ENCODE measurements around the gene C10orf62. TPM values are rescaled to one million over a fixed set of nuclear protein-coding genes. Genes with fewer than 3 reads are reported as not detected.

C10orf62 gene
- total and polyA plus RNA-seq, 12 donors: 0.26 to 2.3 (median 0.90) TPM; not detected in 3

DNA sequence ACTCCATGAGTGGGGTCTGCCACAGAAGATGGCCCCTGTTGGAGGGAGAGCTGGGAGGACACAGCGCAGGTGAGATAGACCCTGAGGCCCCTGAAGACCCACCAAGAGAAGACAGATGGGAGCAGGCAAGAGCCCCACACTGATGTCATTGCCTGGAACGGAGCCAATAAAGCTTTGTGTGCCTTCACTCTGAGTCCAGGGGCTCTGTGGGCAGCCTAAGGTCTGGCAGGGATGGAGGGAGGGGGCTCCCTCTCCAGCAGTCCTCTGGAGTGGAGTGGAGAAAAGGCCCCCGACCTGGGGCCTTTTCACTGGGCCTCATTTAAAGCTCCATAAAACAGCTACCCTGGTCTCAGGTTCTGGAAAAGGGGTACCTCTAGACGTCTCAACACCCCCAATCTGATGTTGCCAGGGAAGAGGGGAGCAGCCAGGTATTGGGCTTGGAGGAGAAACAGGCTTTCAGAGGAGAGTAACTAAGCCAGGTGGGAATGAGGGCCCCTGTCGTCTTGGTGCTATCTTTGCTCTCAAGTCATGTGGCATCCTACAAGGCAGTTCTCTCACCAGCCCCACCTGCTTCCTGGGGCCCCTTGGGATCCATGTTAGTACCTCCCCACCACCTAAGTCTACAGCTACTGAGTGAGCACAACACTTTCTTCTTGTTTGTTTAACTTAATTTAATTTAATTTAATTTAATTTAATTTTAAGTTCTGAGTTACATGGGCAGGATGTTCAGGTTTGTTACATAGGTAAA, 1.4 kb downstream of the C10orf62 start:
- 53 to 76% (median 71%) methylated on average over 5 of the region's 5 CpGs for WGBS, 4 donors
- H3K36me3 ChIP-seq (replicated peaks in 1 of 2): no peaks in the 10 kb centered on the region
- no peak overlapping the region for H3K4me3 ChIP-seq
- DNase-seq: no peak
- intact Hi-C loops (cut with DNase I): no loop called here
- no peaks in the 10 kb centered on the region for H3K9me3 ChIP-seq (replicated peaks in 1 of 3)
- H3K27me3 ChIP-seq: no peaks in the 10 kb centered on the region
- no peak overlapping the region for H3K27ac ChIP-seq
- no peak for TF ChIP-seq POLR2A (IDR thresholded peaks at IDR 0.05)
- TF ChIP-seq, protein P1, sequence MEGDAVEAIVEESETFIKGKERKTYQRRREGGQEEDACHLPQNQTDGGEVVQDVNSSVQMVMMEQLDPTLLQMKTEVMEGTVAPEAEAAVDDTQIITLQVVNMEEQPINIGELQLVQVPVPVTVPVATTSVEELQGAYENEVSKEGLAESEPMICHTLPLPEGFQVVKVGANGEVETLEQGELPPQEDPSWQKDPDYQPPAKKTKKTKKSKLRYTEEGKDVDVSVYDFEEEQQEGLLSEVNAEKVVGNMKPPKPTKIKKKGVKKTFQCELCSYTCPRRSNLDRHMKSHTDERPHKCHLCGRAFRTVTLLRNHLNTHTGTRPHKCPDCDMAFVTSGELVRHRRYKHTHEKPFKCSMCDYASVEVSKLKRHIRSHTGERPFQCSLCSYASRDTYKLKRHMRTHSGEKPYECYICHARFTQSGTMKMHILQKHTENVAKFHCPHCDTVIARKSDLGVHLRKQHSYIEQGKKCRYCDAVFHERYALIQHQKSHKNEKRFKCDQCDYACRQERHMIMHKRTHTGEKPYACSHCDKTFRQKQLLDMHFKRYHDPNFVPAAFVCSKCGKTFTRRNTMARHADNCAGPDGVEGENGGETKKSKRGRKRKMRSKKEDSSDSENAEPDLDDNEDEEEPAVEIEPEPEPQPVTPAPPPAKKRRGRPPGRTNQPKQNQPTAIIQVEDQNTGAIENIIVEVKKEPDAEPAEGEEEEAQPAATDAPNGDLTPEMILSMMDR (IDR thresholded peaks at IDR 0.05): no peak
- H3K4me1 ChIP-seq (replicated peaks in 1 of 2): peaks cover 0 to 13% of the 10 kb centered on the region in 2 donors

DNA sequence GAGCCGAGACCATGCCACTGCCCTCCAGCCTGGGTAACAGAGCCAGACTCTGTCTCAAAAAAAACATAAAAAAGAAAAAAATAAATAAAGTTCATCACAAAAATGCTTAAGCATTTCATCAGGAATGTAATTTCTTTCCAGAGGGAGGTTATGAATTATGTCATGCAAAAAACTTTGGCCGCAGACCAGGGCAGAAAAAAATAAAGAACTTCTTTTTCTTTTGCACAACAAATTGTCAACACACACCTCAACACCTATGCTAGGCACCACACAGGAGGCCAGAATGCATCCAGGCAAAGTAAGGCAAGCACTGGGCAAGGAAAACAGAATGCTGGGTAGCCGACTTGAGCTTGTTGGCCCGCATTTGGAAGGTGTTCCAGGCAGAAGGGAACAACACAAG, 3.9 kb downstream of the C10orf62 start:
- 66 to 80% (median 70%) methylated on average over 4 of the region's 4 CpGs for WGBS, 4 donors
- H3K9me3 ChIP-seq (replicated peaks in 1 of 3): no peaks in the 10 kb centered on the region
- no peaks in the 10 kb centered on the region for H3K36me3 ChIP-seq (replicated peaks in 1 of 2)
- intact Hi-C loops (cut with DNase I): no loop called here
- DNase-seq: peak in 2 of 7 donors; percentile 34 to 46
- H3K27me3 ChIP-seq: no peaks in the 10 kb centered on the region
- TF ChIP-seq, protein P1 (IDR thresholded peaks at IDR 0.05): no peak
- TF ChIP-seq POLR2A (IDR thresholded peaks at IDR 0.05): no peak
- H3K4me3 ChIP-seq: no peak overlapping the region
- H3K4me1 ChIP-seq (replicated peaks in 1 of 2): peaks cover 12 to 20% of the 10 kb centered on the region in 2 donors
- peak overlapping the region in 2 of 5 donors; percentile 17 to 37 for H3K27ac ChIP-seq

DNA sequence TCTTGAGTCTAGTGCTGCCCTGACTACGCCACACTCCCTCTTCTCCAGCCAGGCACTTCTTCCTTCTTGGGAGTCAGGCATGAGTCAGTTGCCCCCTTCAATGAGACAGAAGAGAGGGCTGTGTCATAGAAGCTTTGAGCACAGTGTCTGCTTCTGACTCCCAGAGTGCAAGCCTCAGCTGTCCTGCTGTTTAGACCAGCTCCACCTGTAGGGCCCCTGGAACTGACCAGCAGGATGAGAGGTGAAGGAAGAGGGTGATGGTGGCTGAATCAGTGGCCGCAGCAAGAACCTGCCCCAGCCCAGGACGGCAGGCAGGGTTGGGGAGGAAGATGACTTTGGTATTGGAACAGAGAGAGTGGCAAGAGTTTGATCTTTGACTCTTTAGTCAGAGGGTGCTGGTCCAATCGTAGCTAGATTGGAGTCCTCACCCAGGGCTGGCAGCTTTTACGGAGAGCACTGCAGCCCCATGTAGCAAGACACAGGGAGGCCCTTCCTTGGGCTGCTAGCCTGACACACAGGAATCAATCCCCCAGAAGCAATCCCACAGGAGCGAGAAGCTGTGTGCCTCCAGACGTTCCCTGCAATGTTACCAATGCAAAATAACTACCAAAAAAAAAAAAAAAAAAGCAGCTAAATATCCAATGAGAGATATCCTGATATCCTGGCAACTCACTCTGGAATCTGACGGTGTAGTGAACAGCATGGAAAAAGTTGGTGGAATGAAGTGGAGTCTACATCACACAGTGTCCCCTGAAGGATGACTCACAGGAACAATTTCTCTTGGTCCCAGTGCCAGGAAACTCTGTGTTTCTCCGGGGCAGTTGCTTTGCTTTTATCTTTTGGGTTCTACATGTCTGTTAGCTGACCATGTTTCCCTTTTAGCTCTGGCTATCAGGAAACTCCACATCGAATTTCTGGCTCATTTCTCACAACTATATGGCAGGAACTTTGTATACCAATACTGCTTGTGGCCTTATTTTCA, 6.9 kb downstream of the C10orf62 start:
- H3K27ac ChIP-seq: peak overlapping the region; percentile 8 to 98 (median 79)
- peak in 1 of 2 donors; percentile 42 for TF ChIP-seq POLR2A (IDR thresholded peaks at IDR 0.05)
- TF ChIP-seq, protein P1 (IDR thresholded peaks at IDR 0.05): no peak
- H3K27me3 ChIP-seq: no peaks in the 10 kb centered on the region
- 45 to 55% (median 49%) methylated on average over 10 of the region's 10 CpGs for WGBS, 4 donors
- no peak overlapping the region for H3K4me3 ChIP-seq
- peak; percentile 78 to 90 (median 84) for DNase-seq
- H3K36me3 ChIP-seq (replicated peaks in 1 of 2): no peaks in the 10 kb centered on the region
- H3K9me3 ChIP-seq (replicated peaks in 1 of 3): no peaks in the 10 kb centered on the region
- intact Hi-C loops (cut with DNase I): no loop called here
- peaks cover 12 to 20% of the 10 kb centered on the region in 2 donors for H3K4me1 ChIP-seq (replicated peaks in 1 of 2)

DNA sequence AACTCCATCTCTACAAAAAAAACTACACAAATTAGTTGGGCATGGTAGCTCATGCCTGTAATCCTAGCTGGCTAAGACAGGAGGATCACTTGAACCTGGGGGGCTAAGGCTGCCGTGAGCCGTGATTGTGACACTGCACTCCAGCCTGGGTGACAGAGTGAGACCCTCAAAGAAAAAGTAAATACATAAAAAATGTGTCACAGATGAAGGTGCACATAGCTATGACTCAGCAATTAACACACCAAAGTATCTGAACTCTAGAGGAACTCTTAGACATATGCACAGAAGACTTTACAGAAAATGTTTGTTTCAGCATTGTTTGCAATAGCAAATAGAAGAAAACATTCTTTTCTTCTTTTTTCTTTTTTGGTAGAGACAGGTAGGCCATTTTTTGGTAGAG, 8.3 kb downstream of the C10orf62 start:
- Histone ChIP-seq H3K27me3 (no peaks in the 10 kb centered on the region), H3K4me3 (no peak overlapping the region), H3K4me1 (replicated peaks in 1 of 2) (peaks cover 12 to 27% of the 10 kb centered on the region in 2 donors), H3K27ac (peak overlapping the region in 1 of 5 donors; percentile 8), H3K36me3 (replicated peaks in 1 of 2) (no peaks in the 10 kb centered on the region), H3K9me3 (replicated peaks in 1 of 3) (no peaks in the 10 kb centered on the region)
- 90 to 96% (median 94%) methylated on average over 2 of the region's 2 CpGs for WGBS, 4 donors
- intact Hi-C loops (cut with DNase I): no loop called here
- DNase-seq: no peak
- TF ChIP-seq POLR2A (IDR thresholded peaks at IDR 0.05): no peak
- TF ChIP-seq, protein P1 (IDR thresholded peaks at IDR 0.05): no peak

Data from adrenal gland (tissue), 12 donors.